ENCODE results near the gene PRDM13.
"Not testable (repeated sequence)": the region's sequence is repeated elsewhere in the genome, so short reads cannot be mapped to it uniquely, and the experiment has no call there.

The PRDM13 gene

DNA sequence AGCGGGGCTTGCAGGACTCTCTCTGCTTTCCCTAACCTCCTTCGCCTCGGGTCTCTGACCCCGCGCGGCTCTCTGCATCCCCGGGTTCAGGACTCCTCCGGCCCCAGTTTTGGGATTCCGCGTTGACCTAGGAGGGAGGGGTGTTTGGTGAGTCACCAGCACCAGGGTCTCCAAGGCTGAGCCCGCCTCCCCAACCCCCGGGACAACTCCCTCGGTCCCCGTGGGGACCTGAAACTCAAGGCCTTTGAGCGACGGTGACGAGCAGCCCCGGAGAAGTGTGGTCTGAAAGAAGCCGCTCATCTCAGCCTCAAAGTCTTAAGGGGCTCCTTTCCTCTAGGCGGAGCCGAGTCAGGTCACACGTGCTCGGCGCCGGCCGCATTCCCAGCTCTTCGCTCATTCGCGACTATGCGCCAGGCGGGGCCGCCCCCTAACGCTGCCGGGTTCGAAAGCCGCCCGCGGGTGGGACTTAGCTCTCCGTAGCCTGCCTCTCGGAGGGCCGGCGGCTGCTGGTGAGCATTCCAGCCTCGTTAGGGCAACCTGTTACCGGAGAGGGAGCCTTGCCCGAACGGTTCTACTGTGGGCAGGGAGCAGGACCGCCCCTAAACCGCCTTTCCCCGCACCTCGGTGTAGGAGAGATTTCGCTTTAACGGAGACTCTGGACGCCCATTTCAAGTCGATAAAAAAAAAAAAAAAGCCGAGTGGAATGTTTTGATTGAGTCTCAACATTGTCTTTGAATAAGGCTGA is 3.0 kb upstream of the PRDM13 start:
- DNase-seq, result peak; percentile 36 to 58 (median 38)

- DNase-seq, result no peak
Measured at GRCh38 chr6:99604166-99605073, 2.2 kb upstream of the PRDM13 start.

DNA sequence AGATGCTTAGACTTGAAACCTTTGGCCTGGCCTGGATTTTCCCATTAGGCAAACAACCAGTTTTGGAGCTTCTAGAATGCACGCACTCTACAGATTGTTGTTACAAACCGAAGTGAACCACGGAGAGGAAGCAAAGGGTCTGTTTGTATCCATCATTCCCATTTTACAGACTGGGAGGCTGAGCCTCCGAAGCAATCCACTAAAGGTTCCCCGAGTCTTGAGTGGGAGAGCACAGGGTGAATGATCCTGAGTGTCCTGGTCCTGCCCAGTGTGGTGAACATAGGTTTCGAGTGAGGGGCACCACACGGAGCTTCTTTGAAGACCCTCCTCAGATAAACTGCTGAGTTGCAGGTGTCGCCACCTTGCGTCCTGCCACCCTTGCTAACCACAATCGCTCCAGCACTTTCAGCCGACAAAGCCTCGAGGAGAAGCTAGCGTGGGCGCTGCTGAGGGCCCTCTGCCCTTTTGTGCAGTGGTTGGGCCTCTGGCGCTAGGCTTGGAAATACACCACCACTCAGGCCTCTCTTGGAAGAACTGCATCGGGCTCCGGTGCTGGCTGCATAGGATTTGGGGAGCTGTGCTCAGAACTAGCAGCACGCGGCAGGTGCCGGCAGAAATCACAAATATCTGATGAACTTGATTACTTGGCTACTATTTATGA is 1.4 kb upstream of the PRDM13 start:
- DNase-seq, result peak in 1 of 3 donors; percentile 17

- peak in 1 of 3 donors; percentile 39 for DNase-seq
Measured at GRCh38 chr6:99605911-99606655, 550 bp upstream of the PRDM13 start.

GRCh38 chr6:99607416-99608036 is 893 bp downstream of the PRDM13 start:
- DNase-seq, result peak in 1 of 3 donors; percentile 16

DNA sequence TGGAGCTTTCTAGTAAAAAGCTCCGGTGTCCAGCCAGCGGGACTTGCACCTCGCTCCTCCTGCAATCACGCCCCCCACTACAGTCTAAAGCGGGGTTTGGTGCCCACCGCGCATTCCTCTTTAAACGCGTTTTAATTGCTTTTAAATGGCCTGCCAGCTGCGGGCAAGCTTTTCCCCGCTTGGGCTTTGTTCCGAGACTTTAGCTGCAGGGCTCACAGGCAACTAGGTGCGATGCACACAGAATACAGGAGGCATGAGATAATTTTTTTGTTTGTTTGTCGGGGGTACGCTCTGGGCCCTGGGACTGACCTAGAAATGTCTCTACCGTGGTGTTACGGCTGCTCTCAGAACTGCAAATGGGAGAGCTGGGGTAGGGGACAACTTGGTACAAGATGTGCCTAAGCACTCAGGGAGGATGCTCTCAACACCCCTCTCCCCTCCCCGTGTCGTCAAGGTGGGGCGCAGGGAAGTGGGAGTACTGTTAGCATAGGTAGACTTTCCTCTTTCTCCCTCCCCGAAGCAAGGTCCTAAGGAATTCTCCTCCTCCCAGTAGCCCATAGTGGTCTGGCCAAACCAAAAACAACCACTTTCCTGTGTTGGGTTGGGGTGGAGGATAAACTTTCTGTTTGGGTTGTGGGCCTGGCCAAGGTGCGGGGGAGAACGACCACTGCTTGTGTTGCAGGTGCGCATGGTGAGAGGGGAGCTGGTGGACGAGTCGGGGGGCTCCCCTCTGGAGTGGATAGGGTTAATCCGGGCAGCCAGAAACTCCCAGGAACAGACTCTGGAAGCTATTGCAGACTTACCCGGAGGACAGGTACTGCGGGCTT is 1.6 kb downstream of the PRDM13 start:
- peak in 1 of 3 donors; percentile 16 for DNase-seq

- DNase-seq, result peak in 1 of 3 donors; percentile 1
Measured at GRCh38 chr6:99608886-99609482, 2.4 kb downstream of the PRDM13 start.

- DNase-seq, result no peak
Measured at GRCh38 chr6:99609905-99610489, 3.4 kb downstream of the PRDM13 start.

DNA sequence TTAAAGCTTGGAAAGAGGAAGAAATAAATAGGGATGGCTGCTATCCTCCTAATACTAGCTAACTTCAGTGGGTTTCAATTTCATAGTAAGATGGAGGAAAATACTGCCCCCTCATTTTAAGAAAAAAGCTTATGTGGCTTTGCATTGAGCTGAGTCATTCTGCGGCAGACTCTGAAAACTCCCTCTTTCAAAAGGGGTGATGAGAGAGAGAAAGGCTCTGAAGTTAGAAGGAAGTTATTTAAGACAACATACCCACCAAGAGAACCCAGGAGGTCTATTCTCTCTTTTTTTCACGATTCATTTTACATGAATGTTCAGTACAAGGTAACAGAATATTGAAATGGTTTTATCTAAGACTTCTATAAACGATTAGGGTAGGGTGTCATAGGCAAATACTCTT is 4.5 kb downstream of the PRDM13 start:
- peak; percentile 55 to 75 (median 69) for DNase-seq

DNA sequence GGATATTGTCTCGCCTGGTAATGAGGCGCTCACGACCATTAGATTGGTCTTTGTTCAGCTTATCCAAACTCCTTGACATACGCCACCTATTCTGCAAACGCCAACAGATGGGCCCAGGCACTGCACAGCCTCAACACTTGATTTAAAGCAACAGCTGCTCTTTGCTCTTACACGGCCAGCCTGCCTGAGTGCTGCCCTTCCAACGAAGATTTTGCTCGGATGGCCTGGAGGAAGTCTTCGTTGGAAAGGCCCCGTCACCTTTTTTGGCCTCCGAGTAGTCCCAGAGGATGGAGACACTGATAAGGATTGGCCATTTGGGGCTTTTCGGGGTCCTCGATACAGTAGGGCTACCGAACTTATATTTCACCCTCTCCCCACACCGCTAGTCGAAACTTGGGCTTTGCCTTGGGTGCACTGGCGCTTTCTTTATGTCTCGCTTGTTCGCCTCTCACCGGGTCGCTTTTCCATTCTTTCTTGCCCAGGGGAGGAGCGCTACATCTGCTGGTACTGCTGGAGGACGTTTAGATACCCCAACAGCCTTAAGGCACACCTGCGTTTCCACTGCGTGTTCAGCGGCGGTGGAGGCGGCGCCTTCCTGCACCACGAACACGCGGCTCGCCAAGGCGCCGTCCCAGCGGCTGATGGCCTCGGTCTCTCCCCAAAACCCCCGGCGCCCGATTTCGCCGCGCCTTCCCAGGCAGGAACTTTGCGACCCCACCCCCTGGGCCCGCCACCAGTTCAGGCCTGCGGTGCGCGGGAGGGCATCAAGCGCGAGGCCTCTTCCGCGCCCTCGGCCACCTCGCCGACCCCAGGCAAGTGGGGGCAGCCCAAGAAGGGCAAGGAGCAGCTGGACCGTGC is 6.1 kb downstream of the PRDM13 start:
- no peak for DNase-seq

- DNase-seq, result peak; percentile 50 to 84 (median 72)
Measured at GRCh38 chr6:99613409-99613704, 6.7 kb downstream of the PRDM13 start.

DNA sequence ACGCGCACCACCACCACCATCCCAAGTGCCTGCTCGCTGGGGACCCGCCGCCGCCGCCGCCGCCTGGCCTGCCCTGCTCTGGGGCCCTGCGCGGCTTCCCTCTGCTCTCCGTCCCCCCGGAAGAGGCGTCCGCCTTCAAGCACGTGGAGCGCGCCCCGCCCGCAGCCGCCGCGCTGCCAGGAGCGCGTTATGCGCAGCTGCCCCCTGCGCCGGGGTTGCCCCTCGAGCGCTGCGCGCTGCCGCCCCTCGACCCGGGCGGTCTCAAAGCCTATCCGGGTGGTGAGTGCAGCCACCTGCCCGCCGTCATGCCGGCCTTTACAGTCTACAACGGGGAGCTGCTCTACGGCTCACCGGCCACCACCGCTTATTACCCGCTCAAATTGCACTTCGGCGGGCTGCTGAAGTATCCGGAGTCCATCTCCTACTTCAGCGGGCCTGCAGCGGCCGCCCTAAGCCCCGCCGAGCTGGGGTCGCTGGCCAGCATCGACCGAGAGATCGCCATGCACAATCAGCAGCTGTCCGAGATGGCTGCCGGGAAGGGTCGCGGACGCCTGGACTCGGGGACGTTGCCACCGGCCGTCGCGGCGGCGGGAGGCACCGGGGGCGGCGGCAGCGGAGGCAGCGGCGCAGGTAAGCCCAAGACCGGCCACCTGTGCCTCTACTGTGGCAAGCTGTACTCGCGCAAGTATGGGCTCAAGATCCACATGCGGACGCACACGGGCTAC is 7.2 kb downstream of the PRDM13 start:
- peak in 1 of 3 donors; percentile 65 for DNase-seq

GRCh38 chr6:99614430-99615186 is 8.0 kb downstream of the PRDM13 start:
- peak in 2 of 3 donors; percentile 38 to 46 for DNase-seq

- no peak for DNase-seq
Measured at GRCh38 chr6:99617131-99617530, 10.5 kb downstream of the PRDM13 start.

GRCh38 chr6:99618649-99619408 is 12.2 kb downstream of the PRDM13 start:
- no peak for DNase-seq

DNA sequence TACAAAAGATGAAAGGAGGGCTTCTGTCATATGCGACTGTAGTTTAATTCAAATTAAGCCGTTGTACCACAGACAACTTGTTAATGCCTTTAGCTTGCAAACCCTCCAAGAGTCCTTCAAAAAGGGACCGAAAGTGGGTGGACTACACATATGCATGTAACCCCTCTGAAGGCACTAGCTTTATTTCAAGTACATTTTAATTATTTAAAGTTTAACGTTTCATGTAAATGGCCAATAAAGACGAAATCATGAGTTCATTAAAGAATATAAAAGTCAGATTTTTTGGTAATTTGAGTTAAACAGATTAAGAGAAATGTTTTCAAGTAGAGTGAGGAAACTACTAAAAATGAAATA is 12.8 kb downstream of the PRDM13 start:
- no peak for DNase-seq

- not testable (repeated sequence) for DNase-seq
Measured at GRCh38 chr6:99622044-99622443, 15.4 kb downstream of the PRDM13 start.

All from suppressor macrophage treated with lipopolysaccharide for 1 hour (primary cell).